GM19193 (cell line): Measurements from ENCODE around the gene RPIA.

Experiments used
- POLR2A ChIP-seq: IDR thresholded peaks from 4 replicates; pipeline ENCODE4 v1.6.1; 2011; ENCODE audit not compliant: insufficient read depth, insufficient read length; ENCODE audit errors: extremely low read depth

Gene RPIA

DNA sequence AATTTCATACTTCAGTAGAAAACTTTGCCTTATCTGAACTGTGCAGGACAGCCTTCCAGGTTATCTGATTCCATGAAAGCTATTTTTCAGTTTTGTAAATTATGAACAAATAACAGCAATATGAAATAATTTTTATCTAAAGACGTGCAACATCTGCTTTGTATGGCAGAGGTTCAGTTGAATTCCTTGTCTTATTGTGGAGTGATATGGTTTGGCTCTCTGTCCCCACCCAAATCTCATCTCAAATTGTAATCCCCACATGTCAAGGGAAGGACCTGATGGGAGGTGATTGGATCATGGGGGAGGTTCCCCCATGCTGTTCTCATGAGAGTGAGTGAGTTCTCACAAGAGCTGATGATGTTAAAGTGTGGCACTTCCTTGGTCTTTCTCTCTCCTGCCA is 18.1 kb upstream of the RPIA start:
- no peak for TF ChIP-seq POLR2A

DNA sequence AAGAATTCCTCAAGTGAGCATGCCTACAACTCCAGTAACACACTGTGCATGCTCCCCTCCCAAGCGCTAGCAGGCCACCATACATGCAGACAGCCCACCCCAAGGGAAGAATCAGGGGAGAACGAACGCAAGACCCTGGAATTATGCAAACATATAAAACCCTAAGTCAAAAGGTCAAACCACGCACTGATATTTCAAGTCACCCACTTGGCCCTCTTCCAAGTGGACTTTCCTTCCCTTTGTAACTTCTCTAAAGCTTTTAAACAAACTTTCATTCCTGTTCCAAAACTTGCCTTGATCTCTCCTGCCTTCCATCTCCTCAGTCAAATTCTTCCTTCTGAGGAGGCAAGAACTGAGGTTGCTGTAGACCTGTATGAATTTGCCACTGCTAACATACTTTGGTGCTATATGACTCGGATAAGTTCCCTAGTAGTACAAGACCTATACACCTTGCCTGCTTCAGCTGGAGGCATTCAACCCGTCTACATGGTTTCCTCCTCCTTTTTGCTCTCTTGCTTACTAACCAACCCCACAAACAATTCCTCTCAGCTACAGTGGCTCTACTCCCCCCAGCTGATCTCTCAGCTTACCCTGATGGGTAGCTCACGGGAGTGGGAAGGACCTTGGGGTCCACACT is 11.1 kb upstream of the RPIA start:
- TF ChIP-seq POLR2A: no peak

DNA sequence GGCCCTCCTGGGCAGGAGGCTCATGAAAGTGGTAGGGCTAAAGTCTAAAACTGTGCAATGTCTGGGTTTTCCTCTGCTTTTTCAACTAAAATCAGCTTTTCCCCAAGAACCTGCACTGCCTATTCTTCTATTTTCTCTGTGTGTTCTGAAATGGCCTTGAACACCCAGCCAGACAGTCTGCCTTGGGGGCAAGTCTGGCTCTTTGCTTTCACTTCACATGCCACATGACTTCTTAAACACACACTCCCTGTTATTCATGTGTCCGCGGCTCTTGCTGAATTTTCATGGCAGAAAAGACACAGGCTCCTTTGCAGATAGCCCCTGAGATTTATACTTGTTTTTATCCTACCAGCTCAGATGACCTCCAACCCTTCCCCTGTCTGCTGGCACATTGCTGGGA is 10.6 kb upstream of the RPIA start:
- TF ChIP-seq POLR2A: no peak

- TF ChIP-seq POLR2A: no peak
Measured at GRCh38 chr2:88683160-88684021, 8.1 kb upstream of the RPIA start.

GRCh38 chr2:88684519-88684918 is 7.0 kb upstream of the RPIA start:
- no peak for TF ChIP-seq POLR2A

DNA sequence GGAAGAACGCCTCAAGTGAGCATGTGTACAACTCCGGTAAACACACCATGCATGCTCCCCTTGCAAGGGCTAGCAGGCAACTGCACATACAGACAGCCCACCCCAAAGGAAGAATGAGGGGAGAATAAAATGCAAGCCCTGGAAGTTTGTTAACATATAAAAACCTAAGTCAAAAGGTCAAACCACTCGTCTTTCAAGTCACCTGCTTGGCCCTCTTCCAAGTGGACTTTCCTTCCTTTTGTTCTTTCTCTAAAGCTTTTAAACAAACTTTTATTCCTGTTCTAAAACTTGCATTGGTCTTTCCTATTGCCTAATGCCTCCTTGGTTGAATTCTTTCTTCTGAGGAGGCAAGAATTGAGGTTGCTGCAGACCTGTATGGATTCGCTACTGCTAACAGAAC is 5.2 kb upstream of the RPIA start:
- TF ChIP-seq POLR2A: no peak

GRCh38 chr2:88687384-88687783 is 4.1 kb upstream of the RPIA start:
- TF ChIP-seq POLR2A: no peak

DNA sequence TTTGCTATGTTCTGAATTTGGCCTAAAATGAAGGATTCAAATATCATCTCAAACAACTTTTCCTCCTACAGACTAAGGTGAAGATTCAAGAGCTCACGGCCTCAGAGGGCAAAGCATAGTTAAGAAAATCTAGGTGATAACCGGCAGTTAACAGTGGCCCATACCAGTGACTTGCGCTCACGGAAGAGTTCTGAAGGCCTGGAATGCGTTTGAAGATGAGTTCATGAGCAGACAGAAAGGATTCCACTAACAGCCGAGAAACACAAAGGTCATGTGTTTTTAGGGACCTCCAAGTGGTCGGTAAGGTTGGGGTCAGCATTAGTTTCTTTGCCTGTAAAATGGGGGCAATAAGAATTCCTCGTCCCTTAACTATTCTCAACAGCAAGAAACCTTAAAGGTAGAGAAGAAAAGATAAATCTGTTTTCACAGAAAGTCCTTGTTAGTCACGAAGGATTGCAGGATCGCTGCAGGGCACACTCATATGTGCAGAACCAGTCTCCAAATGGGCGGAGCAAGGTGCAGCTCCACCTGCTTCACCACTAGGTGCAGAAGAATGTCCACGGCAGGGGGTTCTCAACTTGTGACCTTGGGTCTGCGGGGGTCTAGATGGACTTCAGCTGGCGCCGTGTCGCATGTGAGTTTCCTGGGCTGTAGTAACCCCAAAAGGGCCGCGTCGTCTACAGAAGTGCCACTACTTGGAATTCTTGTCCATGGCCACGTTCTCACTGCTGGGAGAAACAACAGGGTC is 708 bp upstream of the RPIA start:
- no peak for TF ChIP-seq POLR2A

GRCh38 chr2:88692187-88692586 is 714 bp downstream of the RPIA start:
- TF ChIP-seq POLR2A: no peak

- TF ChIP-seq POLR2A: no peak
Measured at GRCh38 chr2:88693911-88694414, 2.5 kb downstream of the RPIA start.

- no peak for TF ChIP-seq POLR2A
Measured at GRCh38 chr2:88696611-88697010, 5.1 kb downstream of the RPIA start.

GRCh38 chr2:88697370-88698026 is 6.0 kb downstream of the RPIA start:
- TF ChIP-seq POLR2A: no peak

GRCh38 chr2:88698027-88698413 is 6.5 kb downstream of the RPIA start:
- TF ChIP-seq POLR2A: no peak

DNA sequence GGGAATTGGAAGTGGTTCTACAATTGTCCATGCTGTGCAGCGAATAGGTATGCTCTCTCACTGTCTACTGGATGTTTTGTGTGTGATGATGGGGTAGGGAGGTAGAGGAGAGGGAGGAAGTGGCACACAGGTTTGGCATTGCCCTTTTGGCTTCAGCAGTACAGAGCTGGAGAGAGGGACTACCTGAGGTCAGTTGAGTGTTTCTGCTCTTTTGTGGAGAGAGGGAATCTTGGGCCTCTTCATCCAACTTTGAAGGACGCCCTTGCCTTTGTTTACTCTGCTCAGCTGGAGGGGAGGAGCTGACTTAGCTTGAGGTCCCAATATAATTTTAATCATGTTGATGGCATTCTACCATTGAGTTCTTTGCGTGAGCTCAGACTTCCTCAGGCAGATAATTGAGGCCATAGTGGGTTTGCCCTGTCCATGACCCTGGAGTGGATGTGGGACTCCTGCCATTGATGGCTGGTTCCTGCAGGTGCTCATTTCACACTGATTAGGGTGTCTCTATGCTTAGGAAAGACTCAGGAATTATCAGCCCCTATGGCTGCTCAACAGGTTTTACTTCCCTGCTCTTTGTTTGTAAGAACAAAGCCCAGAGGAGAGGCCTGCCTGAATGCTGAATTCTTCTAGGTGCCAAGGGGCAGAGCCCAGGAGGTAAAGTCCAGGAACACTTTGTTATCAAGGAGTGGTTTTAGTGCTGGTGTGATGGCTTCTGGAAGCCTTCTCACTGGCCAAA is 7.2 kb downstream of the RPIA start:
- no peak for TF ChIP-seq POLR2A
